Activated T-cell treated with anti-CD3 and anti-CD28 coated beads, Interleukin-2, amount 50 U/mL, for 72 hours (primary cell): Measurements from ENCODE around the gene BRIP1. TPM values are rescaled to one million over a fixed set of nuclear protein-coding genes. Genes with fewer than 3 reads are reported as not detected.
"Not testable (repeated sequence)": the region's sequence is repeated elsewhere in the genome, so short reads cannot be mapped to it uniquely, and the experiment has no call there.

ENCODE experiments used
- ATAC-seq, 2 donors: fragments of 150-1000 bp; cut with Tn5 transposase; replicated peaks in 1 of 2; 2 replicates each; pipeline ENCODE4 v1.10.0; 2021; ENCODE audit warnings: moderate library complexity in 2 of 2, mild to moderate bottlenecking in 1 of 2
- DNase-seq, 2 donors: peaks; one replicate each; pipeline ENCODE4 v3.0.0; 2021 to 2022; ENCODE audit warnings: mixed read lengths in 1 of 2
- H3K27ac Mint-ChIP-seq: one replicate; pipeline ENCODE4 v1.8.0; 2022; ENCODE audit warnings: mild to moderate bottlenecking, moderate library complexity, mixed read lengths
- H3K27me3 Mint-ChIP-seq: one replicate; pipeline ENCODE4 v1.8.0; 2022; ENCODE audit warnings: low read depth, mixed read lengths
- H3K36me3 Mint-ChIP-seq, 2 donors: one replicate each; pipeline ENCODE4 v1.8.0; 2022; ENCODE audit warnings: mixed read lengths in 2 of 2, mild to moderate bottlenecking in 1 of 2; ENCODE audit not compliant: insufficient read depth in 2 of 2
- H3K4me1 Mint-ChIP-seq: one replicate; pipeline ENCODE4 v1.8.0; 2022; ENCODE audit warnings: low read depth, mixed read lengths
- H3K4me3 Mint-ChIP-seq, 2 donors: one replicate each; pipeline ENCODE4 v1.8.0; 2022; ENCODE audit warnings: mild to moderate bottlenecking in 2 of 2, mixed read lengths in 2 of 2, moderate library complexity in 2 of 2
- H3K9me3 Mint-ChIP-seq, 2 donors: one replicate each; pipeline ENCODE4 v1.8.0; 2022; ENCODE audit warnings: mixed read lengths in 2 of 2
- total RNA-seq, 2 donors: library from RNA; stranded (reverse); gene quantifications; one replicate each; pipeline ENCODE4 v1.2.3, GENCODE V29; 2022

Gene BRIP1
- total RNA-seq = 10 to 100 TPM; 10.8 to 12.7 TPM

GRCh38 chr17:61862975-61863800, at the start of gene BRIP1:
Gene BRIP1, minus strand, starts transcription at chr17:61863528. Its CDS starts 1,989 bp downstream, at chr17:61861539.
- peaks cover 2 to 9% of the 10 kb centered on the region in 2 donors for H3K36me3 Mint-ChIP-seq
- H3K4me3 Mint-ChIP-seq = peak within 1 kb of the TSS; percentile 97 to 98
- ATAC-seq (peak; percentile 96 to 97), DNase-seq (peak; percentile 87 to 92)
- no peaks in the 10 kb centered on the region for H3K9me3 Mint-ChIP-seq
- H3K4me1 Mint-ChIP-seq = peaks cover 39% of the 10 kb centered on the region
- no peaks in the 10 kb centered on the region for H3K27me3 Mint-ChIP-seq
- peak within 1 kb of the TSS; percentile 91 for H3K27ac Mint-ChIP-seq

DNA sequence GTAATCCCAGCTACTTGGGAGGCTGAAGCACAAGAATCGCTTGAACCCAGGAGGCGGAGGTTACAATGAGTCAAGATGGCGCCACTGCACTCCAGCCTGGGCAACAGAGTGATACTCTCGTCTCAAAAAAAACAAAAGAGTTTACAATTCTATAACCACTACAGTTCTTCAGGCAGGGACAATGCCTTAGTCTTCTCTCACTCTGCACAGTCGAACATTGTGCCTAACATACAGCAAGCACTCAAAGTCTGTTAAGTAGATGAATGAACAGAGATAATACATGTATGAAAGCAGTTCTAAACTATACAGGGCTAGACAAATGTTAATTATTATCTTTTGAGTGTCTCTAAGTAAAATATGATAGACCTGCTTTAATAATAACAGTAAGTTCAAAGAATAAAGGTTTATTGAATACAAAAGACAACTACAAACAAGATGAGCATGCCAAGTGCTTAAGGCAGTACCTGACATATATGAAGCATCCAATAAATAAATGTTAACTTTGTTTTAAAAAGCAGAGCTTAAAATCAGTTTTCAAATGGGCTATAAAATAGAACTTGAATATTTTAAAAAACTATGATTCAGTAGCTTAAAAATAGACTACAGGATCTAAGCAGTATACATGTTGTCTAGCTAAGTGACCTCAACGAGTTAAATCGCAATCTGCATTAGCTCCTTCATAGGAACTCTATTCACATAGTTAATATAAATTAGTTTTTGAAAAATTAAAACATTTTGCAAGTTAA, 45.1 kb upstream of the BRIP1 start:
- Mint-ChIP-seq H3K36me3 (peaks cover 6 to 24% of the 10 kb centered on the region in 2 donors), H3K4me1 (no peaks in the 10 kb centered on the region), H3K27me3 (no peaks in the 10 kb centered on the region), H3K27ac (no peak overlapping the region), H3K9me3 (no peaks in the 10 kb centered on the region), H3K4me3 (no peak overlapping the region)
- DNase-seq (no peak), ATAC-seq (no peak)

- Mint-ChIP-seq H3K27me3 (no peaks in the 10 kb centered on the region), H3K9me3 (no peaks in the 10 kb centered on the region), H3K36me3 (peaks cover 8 to 31% of the 10 kb centered on the region in 2 donors), H3K4me1 (no peaks in the 10 kb centered on the region), H3K27ac (peak overlapping the region; percentile 15), H3K4me3 (no peak overlapping the region)
- no peak for ATAC-seq
- no peak for DNase-seq
These were observed 44.0 kb upstream of the BRIP1 start for GRCh38 chr17:61907361-61907760.

DNA sequence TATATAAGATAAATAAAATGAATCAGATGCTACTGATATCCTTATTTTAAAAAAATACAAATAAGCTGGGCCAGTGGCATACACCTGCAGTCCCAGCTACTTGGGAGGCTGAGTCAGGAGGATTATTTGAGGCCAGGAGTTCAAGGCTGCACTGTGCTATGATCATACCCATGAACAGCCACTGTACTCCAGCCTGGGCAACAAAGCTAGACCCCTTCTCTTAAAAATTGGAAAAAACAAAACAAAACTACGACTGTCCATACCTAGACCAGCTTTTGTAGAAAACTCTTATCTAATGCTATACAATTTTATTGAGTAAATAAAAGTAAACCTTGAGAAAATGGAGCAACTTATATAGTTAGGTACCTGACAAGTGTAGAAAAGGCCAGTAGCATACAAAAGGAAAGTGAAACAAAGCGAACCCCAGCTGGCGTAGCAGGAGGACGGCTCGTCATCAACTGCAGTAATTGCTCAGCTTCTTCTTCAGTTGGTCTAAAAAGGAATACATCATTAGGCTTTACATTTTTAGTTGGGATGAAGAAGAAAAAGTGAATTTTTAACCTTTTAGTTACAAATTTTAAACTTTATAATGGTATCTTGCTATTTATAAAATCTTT, 40.9 kb upstream of the BRIP1 start:
- peak; percentile 21 to 30 for DNase-seq
- ATAC-seq = peak; percentile 60 to 88

GRCh38 chr17:61903251-61903650, 39.9 kb upstream of the BRIP1 start:
- Mint-ChIP-seq H3K36me3 (peaks cover 2 to 25% of the 10 kb centered on the region in 2 donors), H3K4me1 (no peaks in the 10 kb centered on the region), H3K4me3 (peak overlapping the region in 1 of 2 donors; percentile 19), H3K27ac (peak overlapping the region; percentile 96), H3K9me3 (no peaks in the 10 kb centered on the region), H3K27me3 (no peaks in the 10 kb centered on the region)
- no peak for ATAC-seq
- no peak for DNase-seq

More for the DNA sequence above, 40.9 kb upstream of the BRIP1 start:
- H3K9me3 Mint-ChIP-seq = no peaks in the 10 kb centered on the region
- H3K27ac Mint-ChIP-seq = peak overlapping the region; percentile 96
- H3K27me3 Mint-ChIP-seq = no peaks in the 10 kb centered on the region
- H3K36me3 Mint-ChIP-seq = peaks cover 2 to 25% of the 10 kb centered on the region in 2 donors
- no peaks in the 10 kb centered on the region for H3K4me1 Mint-ChIP-seq
- H3K4me3 Mint-ChIP-seq = peak overlapping the region; percentile 20 to 65

DNA sequence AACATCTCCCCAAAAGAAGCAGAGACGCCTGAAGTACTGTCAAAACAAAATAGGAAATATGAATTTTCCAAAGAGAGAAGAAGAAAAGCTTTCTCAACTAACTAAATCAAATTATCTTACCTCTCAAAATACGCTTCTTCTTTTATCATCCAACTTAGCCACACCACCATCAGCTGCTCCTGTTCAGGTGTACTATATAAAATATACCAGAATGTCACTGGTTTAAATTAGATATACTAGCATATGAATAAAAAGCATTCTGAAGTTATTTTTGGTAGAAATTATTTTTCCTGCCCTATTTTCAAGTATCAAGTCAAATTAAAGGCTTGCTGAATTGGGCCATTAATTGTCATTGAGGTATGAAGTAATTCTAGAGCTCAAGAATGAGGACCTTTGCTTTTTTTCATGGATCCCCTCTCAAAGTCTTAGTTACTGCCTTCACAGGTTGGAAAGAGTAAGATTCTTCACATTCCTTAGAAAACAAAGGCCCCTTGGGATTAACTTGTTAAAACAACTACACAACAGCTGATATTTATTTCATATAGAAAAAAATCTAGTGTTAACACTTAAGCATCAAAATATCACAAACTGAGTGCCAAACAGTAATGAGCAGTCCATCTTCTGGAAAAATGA, 34.3 kb upstream of the BRIP1 start:
- Mint-ChIP-seq H3K4me3 (no peak overlapping the region), H3K27ac (no peak overlapping the region), H3K27me3 (no peaks in the 10 kb centered on the region), H3K9me3 (no peaks in the 10 kb centered on the region), H3K4me1 (no peaks in the 10 kb centered on the region), H3K36me3 (peaks cover 0 to 17% of the 10 kb centered on the region in 2 donors)
- ATAC-seq = no peak
- no peak for DNase-seq

DNA sequence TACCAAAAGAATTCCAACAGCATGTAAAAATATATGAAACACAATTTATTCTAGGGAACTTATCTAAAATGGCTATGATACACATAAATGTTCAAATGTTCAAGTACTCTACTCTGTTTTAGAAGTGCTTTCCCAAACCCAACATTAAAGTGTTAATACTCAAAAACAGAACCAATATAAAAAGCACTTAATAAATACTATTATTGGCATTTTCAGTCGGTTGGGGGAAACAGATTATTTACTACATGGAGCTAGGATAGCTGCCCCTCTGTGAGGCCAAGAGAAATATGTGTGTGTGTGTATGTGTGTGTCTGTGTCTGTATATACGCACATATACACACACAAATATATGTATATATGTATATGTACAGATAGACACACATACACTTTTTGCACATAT, 32.1 kb upstream of the BRIP1 start:
- Mint-ChIP-seq H3K4me1 (no peaks in the 10 kb centered on the region), H3K27ac (no peak overlapping the region), H3K4me3 (no peak overlapping the region), H3K27me3 (no peaks in the 10 kb centered on the region), H3K9me3 (no peaks in the 10 kb centered on the region), H3K36me3 (peaks cover 0 to 13% of the 10 kb centered on the region in 2 donors)
- no peak for ATAC-seq
- DNase-seq = no peak

GRCh38 chr17:61894310-61894709, 31.0 kb upstream of the BRIP1 start:
- not testable (repeated sequence) for H3K4me3 Mint-ChIP-seq, ATAC-seq, H3K36me3 Mint-ChIP-seq, H3K9me3 Mint-ChIP-seq, H3K27ac Mint-ChIP-seq, H3K4me1 Mint-ChIP-seq, H3K27me3 Mint-ChIP-seq, DNase-seq

DNA sequence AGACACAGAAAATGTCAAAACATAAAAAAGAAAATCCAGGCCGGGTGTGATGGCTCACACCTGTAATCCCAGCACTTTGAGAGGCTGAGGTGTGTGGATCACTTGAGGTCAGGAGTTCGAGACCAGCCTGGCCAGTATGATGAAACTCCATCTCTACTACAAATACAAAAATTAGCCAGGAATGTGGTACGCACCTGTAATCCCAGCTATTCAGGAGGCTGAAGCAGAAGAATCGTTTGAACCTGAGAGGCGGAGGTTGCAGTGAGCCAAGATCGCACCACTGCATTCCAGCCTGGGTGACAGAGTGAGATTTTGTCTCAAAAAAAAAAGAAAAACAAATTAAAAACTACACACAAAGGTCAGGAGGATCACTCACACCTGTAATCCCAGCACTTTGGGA, 24.4 kb upstream of the BRIP1 start:
- ATAC-seq, H3K27ac Mint-ChIP-seq, H3K9me3 Mint-ChIP-seq, H3K27me3 Mint-ChIP-seq, H3K4me1 Mint-ChIP-seq, DNase-seq, H3K4me3 Mint-ChIP-seq: not testable (repeated sequence)
- peaks cover 4 to 17% of the 10 kb centered on the region in 2 donors for H3K36me3 Mint-ChIP-seq

- not testable (repeated sequence) for H3K4me1 Mint-ChIP-seq, H3K27ac Mint-ChIP-seq, ATAC-seq, H3K27me3 Mint-ChIP-seq, H3K4me3 Mint-ChIP-seq, DNase-seq, H3K9me3 Mint-ChIP-seq
- H3K36me3 Mint-ChIP-seq = peaks cover 4 to 15% of the 10 kb centered on the region in 2 donors
These were observed 22.5 kb upstream of the BRIP1 start for GRCh38 chr17:61885865-61886264.

DNA sequence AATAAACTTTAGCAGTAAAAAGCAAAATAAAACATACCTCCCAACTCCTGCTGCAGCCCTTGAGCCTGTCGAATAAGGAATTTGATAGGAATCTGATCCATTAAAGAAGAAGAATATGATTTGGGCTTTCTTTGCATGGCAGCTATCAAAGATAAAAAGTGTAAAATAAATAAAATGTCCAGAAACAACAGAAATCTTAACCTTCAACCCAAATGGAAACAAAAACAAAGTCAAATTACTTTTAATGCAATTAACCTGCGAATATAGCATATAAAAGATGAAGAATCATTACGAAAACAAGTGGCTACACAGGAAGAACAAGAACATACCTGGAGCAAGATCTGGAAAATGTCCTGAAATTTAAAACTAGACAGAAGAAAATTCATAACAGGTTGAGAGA, 21.5 kb upstream of the BRIP1 start:
- no peaks in the 10 kb centered on the region for H3K27me3 Mint-ChIP-seq

DNA sequence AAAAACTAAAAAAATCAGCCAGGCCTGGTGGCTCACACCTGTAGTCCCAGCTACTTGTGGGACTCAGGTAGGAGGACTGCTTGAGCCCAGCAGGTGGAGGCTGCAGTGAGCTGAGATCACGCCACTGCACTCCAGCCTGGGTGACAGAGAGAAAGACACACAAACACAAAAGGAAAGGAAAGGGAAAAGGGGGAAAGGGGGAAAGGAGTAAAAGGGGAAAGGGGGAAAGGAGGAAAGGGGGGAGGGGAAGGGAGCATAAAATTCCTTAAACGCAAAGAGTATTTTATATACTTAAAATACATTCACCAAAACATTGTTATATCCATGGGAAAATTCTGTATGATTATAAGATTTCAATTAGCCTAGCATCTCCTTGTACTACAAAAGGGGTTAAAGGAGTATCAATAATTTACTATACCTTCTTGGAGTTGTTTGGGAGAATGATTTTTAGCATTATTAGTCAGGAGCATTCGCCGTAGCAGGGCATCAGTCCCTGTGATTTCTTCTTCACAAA, 17.3 kb upstream of the BRIP1 start:
- ATAC-seq (no peak), DNase-seq (no peak)
- no peak overlapping the region for H3K27ac Mint-ChIP-seq
- no peaks in the 10 kb centered on the region for H3K9me3 Mint-ChIP-seq
- no peak overlapping the region for H3K4me3 Mint-ChIP-seq
- no peaks in the 10 kb centered on the region for H3K27me3 Mint-ChIP-seq
- no peaks in the 10 kb centered on the region for H3K4me1 Mint-ChIP-seq
- H3K36me3 Mint-ChIP-seq = peaks cover 0 to 3% of the 10 kb centered on the region in 2 donors

More for the DNA sequence above, 21.5 kb upstream of the BRIP1 start:
- DNase-seq (no peak), ATAC-seq (no peak)
- H3K4me1 Mint-ChIP-seq = no peaks in the 10 kb centered on the region
- no peaks in the 10 kb centered on the region for H3K9me3 Mint-ChIP-seq
- no peak overlapping the region for H3K4me3 Mint-ChIP-seq
- H3K36me3 Mint-ChIP-seq = peaks cover 4 to 15% of the 10 kb centered on the region in 2 donors
- H3K27ac Mint-ChIP-seq = no peak overlapping the region
